ENCODE measurements around the gene CALR.
"Not testable (repeated sequence)": the region's sequence is repeated elsewhere in the genome, so short reads cannot be mapped to it uniquely, and the experiment has no call there.

CALR gene

DNA sequence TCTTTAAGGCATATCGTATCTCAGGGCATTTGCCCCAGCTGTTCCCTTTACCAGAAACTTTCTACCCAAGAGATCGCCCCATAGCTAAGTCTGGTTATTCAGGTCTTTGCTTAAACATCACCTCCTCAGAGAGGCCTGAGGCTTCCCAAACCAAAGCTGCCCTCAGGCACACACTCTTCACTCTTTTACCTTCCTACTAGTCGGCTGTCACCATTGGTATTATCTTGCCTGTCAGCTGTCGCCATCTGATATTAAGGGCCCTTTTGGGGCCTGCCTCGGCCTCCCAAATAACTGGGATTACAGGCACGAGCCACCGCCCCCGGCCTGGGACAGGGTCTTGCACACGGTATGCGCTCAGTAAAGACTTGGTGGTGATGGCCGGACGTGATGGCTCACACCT, 17.6 kb downstream of the CALR start:
- Mint-ChIP-seq H3K27ac (peak overlapping the region; percentile 96), H3K36me3 (peaks cover 46% of the 10 kb centered on the region), H3K4me3 (peak overlapping the region; percentile 86), H3K9me3 (no peaks in the 10 kb centered on the region), H3K4me1 (peaks cover 29% of the 10 kb centered on the region)
- no peak for ATAC-seq
- DNase-seq (ENCODE audit: low spot score in 2 of 2): no peak

DNA sequence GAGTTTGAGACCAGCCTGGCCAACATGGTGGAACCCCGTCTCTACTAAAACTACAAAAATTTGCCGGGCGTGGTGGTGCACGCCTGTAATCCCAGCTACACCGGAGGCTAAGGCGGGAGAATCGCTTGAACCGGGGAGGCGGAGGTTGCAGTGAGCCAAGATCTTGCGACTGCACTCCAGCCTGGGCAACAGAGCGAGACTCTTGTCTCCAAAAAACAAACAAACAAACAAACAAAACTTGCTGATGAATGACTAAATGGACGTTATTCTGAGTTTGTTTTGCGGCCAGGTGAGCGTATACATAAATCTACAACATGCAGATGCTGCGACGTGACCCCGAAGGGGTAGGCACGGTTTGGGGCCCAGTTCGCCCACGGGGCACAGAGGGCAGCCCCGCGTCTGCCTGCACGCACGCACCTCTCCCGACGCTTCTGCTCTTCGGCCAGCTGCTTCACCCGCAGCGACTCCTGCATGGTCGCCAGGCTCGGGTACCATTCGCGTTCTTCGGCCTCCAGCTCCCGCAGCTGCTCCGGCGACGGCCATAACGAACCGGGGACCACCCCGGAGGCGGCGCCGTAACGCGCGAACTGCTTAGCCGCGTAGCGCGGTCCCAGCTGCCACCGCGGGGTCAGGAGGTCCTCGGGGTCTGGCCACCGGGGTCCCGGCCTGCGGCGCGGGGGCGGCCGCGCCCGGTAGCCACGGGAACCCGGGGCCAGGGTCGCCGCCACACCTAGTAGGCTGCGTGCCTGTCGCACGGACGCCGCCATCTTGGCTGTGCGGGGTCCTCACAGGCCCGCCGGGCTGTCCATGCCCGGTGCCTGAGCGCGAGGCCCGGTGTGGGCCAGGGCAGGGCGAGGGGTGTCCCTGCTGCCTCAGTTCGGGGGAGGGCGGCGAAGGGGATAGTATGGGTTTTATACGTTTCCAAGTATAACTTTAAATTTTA, 18.3 kb downstream of the CALR start, which contains the start of gene GADD45GIP1:
GADD45GIP1 (minus strand) TSS at position 778 of the 943 bp plus-strand sequence; CDS start at position 767, 11 bp downstream.
- peak; percentile 83 to 91 for DNase-seq (ENCODE audit: low spot score in 2 of 2)
- H3K4me1 Mint-ChIP-seq: peaks cover 29% of the 10 kb centered on the region
- peaks cover 39% of the 10 kb centered on the region for H3K36me3 Mint-ChIP-seq
- peak within 1 kb of the TSS; percentile 86 for H3K4me3 Mint-ChIP-seq
- ATAC-seq: peak; percentile 98
- H3K9me3 Mint-ChIP-seq: no peaks in the 10 kb centered on the region
- peak within 1 kb of the TSS; percentile 96 for H3K27ac Mint-ChIP-seq

DNA sequence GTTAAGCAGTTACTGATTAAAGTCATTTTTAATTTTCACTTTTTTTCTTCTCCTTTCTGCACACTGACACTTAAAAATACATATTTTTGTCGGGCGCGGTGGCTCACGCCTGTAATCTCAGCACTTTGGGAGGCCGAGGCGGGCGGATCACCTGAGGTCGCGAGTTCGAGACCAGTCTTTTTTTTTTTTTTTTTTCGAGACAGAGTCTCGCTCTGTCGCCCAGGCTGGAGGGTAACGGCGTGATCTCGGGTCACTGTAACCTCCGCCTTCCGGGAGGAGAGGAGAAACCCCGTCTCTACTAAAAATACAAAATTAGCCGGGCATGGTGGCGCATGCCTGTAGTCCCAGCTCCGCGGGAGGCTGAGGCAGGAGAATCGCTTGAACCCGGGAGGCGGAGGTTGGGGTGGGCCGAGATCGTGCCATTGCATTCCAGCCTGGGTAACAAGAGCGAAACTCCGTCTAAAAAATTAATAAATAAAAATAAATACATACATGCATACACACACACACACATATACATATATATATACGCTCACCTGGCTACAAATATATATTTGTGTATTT, 19.1 kb downstream of the CALR start:
- Mint-ChIP-seq H3K27ac (peak overlapping the region; percentile 96), H3K4me3 (peak overlapping the region; percentile 86), H3K36me3 (peaks cover 31% of the 10 kb centered on the region), H3K4me1 (peaks cover 35% of the 10 kb centered on the region)
- ATAC-seq: peak; percentile 19
- DNase-seq (ENCODE audit: low spot score in 2 of 2); H3K9me3 Mint-ChIP-seq: not testable (repeated sequence)

DNA sequence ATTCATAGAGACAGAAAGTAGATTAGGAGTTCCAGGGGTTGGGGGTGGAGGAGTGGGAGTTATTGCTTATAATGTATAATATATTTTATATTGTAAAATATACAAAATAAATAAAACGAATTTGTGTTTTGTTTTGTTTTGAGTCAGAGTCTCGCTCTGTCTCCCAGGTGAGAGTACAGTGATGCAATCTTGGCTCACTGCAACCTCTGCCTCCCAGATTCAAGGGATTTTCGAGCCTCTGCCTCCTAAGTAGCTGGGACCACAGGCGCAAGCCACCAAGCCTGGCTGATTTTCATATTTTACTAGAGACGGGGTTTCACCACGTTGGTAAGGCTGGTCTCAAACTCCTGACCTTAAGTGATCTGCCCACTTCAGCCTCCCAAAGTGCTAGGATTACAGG, 21.1 kb downstream of the CALR start:
- ATAC-seq (no peak), DNase-seq (ENCODE audit: low spot score in 2 of 2) (no peak)
- Mint-ChIP-seq H3K9me3 (no peaks in the 10 kb centered on the region), H3K36me3 (peaks cover 11% of the 10 kb centered on the region), H3K27ac (no peak overlapping the region), H3K4me3 (no peak overlapping the region), H3K4me1 (peaks cover 24% of the 10 kb centered on the region)

DNA sequence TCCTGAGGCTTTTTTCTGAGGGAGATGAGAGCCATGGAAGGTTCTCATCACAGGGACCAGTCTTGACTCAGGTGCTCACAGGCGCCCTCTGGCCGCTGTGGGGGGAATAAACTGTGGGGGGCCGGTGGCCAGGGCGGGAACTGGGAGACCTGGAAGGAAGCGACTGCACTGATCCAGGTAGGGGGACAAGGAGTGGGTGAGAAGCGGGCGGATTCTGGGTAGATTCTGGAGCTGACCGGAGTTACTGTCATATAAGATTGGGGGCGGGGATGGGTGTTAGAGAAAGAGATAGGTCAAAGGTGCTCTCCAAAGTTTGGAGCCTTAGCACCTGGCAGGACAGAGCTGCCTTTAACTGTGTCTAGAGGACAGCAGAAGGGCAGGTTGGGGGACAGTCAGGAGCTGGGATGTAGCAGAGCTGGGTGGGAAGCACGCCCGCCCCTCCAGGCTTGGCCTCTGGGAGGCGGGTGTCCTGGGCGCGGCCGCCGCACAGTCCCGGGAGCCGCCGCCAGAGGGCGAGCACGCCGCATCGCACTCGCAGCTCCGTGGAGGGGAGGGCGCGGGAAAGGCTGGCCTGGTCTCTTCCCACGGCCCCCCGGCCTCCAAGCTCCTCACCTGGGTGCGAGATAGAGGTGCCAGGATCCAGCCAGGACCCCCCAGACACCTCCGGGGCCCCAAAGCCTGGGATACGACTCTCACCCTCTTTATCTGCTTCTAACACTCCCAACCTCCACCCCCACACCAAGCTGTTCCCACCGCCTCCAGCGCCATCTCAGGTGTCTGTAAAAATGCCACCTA, 26.8 kb downstream of the CALR start:
- Mint-ChIP-seq H3K4me1 (peaks cover 22% of the 10 kb centered on the region), H3K27ac (peak overlapping the region; percentile 92), H3K9me3 (no peaks in the 10 kb centered on the region), H3K4me3 (peak overlapping the region; percentile 91), H3K36me3 (no peaks in the 10 kb centered on the region)
- DNase-seq (ENCODE audit: low spot score in 2 of 2) (peak; percentile 94 to 95), ATAC-seq (peak; percentile 96)

DNA sequence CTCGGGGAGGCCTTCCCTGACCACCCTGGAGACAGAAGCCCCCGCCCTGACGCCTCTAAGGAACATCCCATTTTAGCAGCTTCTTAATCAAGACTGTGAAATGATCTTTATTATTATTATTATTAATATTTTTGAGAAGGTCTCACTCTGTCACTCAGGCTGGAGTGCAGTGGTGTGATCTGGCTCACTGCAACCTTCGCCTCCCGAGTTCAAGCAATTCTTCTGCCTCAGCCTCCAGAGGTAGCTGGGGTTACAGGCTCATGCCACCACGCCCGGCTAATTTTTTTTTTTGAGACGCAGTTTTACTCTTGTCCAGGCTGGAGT, 27.4 kb downstream of the CALR start:
- Mint-ChIP-seq H3K4me1 (peaks cover 28% of the 10 kb centered on the region), H3K4me3 (peak overlapping the region; percentile 91), H3K36me3 (no peaks in the 10 kb centered on the region), H3K9me3 (no peaks in the 10 kb centered on the region), H3K27ac (peak overlapping the region; percentile 92)
- DNase-seq (ENCODE audit: low spot score in 2 of 2) (no peak), ATAC-seq (no peak)

DNA sequence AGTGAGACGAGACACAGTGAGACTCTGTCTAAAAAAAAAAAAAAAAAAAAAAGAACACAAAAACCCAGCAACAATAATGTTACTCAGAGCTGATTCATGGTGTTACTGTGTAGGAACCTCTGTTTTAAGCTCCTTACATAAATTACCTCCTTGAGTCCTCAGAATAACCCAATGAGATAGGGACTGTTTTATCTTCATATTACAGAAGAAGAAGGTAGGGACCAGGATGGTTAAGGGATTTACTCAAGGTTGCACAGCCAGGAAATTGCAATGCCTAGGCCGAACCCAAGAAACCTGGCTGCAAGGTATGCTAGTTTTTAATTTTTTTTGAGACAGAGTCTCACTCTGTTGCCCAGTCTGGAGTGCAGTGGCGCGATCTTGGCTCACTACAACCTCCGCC, 29.5 kb downstream of the CALR start:
- Mint-ChIP-seq H3K4me3 (no peak overlapping the region), H3K4me1 (peaks cover 23% of the 10 kb centered on the region), H3K9me3 (no peaks in the 10 kb centered on the region), H3K27ac (no peak overlapping the region), H3K36me3 (no peaks in the 10 kb centered on the region)
- DNase-seq (ENCODE audit: low spot score in 2 of 2) (no peak), ATAC-seq (no peak)

DNA sequence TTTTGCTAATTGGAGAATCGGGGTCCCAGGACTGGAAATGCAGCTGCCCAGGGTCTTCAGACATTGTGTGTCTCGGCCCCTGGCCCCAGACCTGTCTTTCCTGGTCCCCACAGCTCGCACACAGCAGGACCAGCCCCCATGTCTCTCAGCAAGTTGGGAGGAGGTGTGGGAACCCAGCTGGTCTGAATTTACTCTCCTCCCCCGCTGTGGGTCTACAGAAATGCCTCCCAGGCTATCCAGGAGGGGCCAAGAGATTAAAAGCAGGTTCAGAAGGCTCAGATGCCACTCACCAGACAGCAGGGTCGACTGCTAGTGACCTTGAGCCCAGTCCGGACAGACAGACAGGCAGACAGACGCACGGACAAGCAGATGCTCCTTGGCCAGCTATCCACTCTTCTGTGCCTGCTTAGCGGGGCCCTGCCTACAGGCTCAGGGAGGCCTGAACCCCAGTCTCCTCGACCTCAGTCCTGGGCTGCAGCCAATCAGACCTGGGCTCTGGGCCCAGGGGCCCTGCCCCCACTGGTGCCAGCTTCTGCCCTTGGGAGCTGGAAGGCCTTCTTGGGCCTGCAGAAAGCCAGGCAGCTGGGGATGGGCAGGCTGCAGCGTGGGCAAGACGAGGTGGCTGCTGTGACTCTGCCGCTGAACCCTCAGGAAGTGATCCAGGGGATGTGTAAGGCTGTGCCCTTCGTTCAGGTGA, 31.0 kb downstream of the CALR start, which contains the start of gene DAND5:
DAND5 (plus strand) TSS at position 285 of the 697 bp plus-strand sequence; CDS start at position 370, 85 bp downstream.
- no peaks in the 10 kb centered on the region for H3K36me3 Mint-ChIP-seq
- ATAC-seq: no peak
- no peaks in the 10 kb centered on the region for H3K9me3 Mint-ChIP-seq
- DNase-seq (ENCODE audit: low spot score in 2 of 2): no peak
- peak within 1 kb of the TSS; percentile 5 for H3K27ac Mint-ChIP-seq
- H3K4me1 Mint-ChIP-seq: peaks cover 23% of the 10 kb centered on the region
- no peak within 1 kb of the TSS for H3K4me3 Mint-ChIP-seq

DNA sequence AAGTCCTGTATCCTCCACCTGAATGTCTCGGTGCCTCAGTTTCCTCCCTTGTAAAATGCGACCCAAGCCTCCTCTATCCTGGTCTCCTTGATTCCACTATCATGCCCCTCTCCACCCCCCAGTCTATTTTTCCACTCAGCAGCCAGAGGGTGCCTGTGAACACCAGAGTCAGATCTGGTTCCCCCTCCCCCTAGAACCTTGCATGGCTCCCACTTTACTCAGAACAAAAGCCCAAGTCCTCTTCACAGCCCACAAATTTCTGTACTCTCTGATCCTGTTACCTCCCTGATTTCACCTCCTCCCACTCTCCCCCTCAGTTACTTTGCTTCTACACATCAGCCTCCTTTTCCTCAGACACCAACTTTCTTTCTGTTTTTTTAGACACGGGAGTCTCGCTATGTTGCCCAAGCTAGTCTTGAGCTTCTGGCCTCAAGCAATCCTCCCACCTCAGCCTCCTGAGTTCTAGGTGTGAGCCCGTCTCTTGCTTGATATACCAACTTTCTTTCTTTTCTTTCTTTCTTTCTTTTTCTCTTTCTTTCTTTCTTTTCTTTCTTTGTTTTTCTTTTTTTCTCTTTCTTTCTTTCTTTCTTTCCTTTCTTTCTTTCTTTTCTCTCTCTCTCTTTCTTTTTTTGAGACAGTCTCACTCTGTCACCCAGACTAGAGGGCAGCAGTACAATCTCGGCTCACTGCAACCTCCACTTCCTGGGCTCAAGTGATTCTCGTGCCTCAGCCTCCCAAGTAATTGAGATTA, 31.8 kb downstream of the CALR start:
- ATAC-seq: no peak
- no peaks in the 10 kb centered on the region for H3K36me3 Mint-ChIP-seq
- H3K9me3 Mint-ChIP-seq: no peaks in the 10 kb centered on the region
- H3K4me1 Mint-ChIP-seq: peaks cover 17% of the 10 kb centered on the region
- no peak for DNase-seq (ENCODE audit: low spot score in 2 of 2)
- peak overlapping the region; percentile 5 for H3K27ac Mint-ChIP-seq
- no peak overlapping the region for H3K4me3 Mint-ChIP-seq

DNA sequence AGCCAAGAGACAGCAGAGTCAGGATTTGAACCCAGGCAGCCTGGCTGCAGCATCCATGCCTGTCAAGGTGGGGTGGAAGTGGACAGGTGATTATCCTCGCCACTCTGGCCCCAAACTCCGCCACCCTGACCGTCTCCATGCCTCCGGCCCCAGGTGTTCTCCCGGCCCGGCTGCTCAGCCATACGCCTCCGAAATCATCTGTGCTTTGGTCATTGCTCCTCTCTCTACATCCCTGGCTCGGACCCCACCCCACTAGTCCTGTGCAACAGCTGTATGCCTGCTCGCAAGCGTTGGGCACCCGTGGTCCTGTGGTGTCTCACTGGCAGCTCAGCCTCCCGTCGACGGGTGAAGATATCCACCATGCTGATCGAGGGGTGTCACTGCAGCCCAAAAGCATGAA, 34.8 kb downstream of the CALR start:
- H3K36me3 Mint-ChIP-seq: no peaks in the 10 kb centered on the region
- H3K9me3 Mint-ChIP-seq: no peaks in the 10 kb centered on the region
- H3K4me1 Mint-ChIP-seq: peaks cover 18% of the 10 kb centered on the region
- no peak overlapping the region for H3K27ac Mint-ChIP-seq
- DNase-seq (ENCODE audit: low spot score in 2 of 2) (no peak), ATAC-seq (no peak)
- no peak overlapping the region for H3K4me3 Mint-ChIP-seq

DNA sequence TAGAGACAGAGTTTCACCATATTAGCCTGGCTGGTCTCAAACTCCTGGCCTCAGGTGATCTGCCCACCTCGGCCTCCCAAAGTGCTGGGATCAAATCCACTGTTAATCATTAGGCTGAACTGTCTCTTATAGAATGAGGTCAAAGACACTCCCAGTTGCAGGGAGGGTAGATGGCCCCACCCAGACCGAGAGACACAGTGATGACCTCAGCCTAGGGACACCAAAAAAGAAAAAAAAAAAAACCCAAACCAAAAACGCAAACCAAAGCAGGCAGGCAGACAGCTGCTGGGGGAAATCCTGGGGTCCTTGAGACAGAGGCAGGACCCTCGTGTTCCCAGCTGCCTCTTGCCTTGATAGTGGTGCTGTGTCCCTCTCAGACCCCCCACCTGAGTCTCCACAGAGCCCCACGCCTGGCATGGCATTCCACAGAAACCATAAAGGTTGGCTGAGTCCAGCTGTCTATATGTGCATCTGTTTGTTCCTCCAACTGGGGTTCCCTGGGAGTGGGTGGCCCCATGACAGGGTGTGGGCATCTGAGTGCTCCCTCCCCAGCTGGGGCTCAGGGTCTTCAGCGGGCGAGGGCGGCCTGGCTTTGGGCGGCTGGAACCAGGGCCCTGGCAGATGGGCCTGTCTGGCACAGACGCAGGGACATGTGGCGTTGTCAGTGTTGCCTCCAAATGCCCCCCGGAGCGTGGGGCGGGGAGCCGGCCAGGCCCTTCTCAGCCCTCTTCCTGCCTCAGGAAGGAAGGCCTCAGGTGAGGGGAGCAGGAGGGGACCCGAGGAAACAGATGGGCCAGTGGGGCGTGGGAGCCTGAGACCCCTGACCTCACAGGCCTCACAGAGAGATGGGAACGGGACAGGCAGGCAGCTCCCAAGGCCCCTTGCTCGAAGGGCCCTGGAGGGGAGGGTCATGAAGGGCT, 36.2 kb downstream of the CALR start:
- Mint-ChIP-seq H3K36me3 (no peaks in the 10 kb centered on the region), H3K9me3 (no peaks in the 10 kb centered on the region), H3K27ac (no peak overlapping the region), H3K4me1 (peaks cover 18% of the 10 kb centered on the region), H3K4me3 (no peak overlapping the region)
- DNase-seq (ENCODE audit: low spot score in 2 of 2) (no peak), ATAC-seq (no peak)

DNA sequence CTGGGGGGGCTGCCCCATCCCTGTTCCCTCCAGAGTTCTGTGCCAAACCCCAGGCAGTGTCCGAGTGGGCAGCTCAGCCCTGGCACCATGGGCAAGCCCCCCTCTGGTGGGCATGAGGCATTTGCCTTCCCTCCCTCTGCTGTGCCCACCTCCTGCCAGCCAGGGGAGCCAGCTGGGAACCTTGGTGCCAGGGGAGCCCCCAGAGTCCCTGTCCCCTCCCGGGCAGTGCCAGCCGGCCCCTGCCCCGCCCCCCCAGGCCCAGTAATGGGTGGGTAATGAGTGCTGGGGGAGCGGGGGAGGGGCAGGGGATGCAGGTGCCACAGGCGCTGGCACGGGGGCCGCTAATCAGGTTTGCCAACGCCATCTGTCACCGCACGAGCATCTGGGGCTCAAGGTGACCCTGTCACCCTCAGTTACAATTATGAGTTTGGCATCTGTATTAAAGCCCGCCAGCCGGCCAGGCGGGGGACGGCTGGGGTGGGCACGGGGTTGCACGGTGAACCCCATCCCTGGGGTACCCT, 36.9 kb downstream of the CALR start:
- Mint-ChIP-seq H3K27ac (no peak overlapping the region), H3K4me1 (peaks cover 13% of the 10 kb centered on the region), H3K36me3 (no peaks in the 10 kb centered on the region), H3K9me3 (no peaks in the 10 kb centered on the region), H3K4me3 (no peak overlapping the region)
- ATAC-seq: no peak
- no peak for DNase-seq (ENCODE audit: low spot score in 2 of 2)

DNA sequence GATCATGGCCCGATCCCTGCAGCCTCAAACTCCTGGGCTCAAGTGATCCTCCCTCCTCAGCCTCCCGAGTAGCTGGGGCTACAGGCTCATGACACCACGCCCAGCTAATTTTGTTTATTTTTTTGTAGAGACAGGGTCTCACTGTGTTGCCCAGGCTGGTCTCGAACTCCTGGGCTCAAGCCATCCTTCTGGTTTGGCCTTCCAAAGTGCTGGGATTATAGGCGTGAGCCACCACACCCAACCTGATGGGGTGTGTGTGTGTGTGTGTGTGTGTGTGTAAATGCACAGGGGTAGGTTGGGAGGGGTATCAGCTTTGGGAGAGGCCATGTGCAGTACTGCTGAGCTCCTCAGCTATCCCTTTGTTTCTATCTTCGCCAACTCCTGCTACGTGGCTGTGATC, 37.7 kb downstream of the CALR start:
- H3K36me3 Mint-ChIP-seq; H3K27ac Mint-ChIP-seq; ATAC-seq; DNase-seq (ENCODE audit: low spot score in 2 of 2); H3K4me3 Mint-ChIP-seq; H3K9me3 Mint-ChIP-seq; H3K4me1 Mint-ChIP-seq: not testable (repeated sequence)
